Measurements from ENCODE around the gene KRTAP4-8. TPM values are rescaled to one million over a fixed set of nuclear protein-coding genes. Genes with fewer than 3 reads are reported as not detected.
"Not testable (repeated sequence)": the region's sequence is repeated elsewhere in the genome, so short reads cannot be mapped to it uniquely, and the experiment has no call there.

The KRTAP4-8 gene
- total RNA-seq, 2 donors from 2014 or later, result not detected

DNA sequence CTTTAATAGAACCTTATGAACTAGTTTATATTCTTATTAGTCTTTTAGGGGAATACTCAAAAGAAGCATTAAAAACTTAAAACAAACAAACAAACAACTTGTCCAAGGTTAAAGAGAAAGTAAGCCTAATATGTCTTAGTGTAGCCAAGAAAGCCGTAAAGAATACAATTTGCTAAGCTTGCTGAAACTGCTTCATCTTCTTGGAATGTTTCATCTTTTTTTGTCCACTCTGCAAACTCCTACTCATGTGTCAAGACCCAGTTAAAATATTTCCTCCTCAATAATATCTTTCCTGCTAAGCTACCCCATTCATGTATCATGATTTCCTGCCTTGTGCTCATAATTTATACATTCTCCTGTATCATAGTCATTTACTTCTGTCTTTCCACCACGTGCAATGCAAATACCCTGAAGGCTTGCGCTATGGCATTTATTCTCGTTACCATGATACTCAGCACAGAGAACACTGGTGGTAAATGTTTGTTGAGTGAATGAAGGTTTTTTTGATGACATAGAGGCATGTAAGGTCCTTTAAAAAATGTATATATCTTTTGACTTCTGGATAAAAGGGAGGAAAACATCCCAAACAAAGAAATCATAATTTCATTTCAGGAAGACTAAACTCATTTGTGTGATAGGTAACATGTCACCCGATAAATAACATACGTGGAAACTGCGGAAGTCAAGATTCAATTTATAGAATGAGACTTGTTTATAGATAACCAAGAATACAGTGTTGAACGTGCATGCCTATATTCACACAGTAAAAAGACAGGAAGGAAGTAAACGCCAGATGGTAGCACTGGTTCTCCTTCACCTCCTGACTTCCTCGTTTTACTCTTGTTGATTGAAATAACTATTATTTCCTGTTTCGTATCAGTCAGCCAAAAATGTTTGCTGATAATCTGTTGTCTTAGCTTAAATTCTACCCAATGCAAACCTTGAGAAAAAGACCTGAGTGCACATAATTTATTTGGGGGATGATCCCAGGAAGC is 22.1 kb upstream of the KRTAP4-8 start:
- H3K4me3 Mint-ChIP-seq, result peak overlapping the region; percentile 63
- ATAC-seq (replicated peaks); H3K36me3 Mint-ChIP-seq (ENCODE audit: low read depth); H3K9me3 Mint-ChIP-seq; H3K27me3 Mint-ChIP-seq: not testable (repeated sequence)
- peak overlapping the region; percentile 83 for H3K27ac Mint-ChIP-seq
- peaks cover 24% of the 10 kb centered on the region for H3K4me1 Mint-ChIP-seq

DNA sequence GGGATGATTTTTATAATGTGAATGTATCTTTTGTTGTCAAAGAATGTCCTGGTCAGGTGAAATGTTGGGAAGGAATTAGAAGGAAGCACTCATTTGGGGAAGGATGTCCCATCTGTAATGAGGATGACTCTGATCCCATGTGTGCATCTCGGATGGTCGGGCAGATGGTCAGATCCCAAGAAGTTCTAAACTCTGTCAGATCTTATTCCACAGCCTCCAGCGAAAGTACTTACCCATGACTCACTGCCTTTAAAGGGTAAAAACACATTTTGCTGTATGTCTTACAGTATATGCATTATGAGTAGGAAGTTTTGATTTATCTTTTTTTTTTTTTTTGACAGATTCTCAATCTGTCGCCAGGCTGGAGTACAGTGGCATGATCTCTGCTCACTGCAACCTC is 20.8 kb upstream of the KRTAP4-8 start:
- peaks cover 8% of the 10 kb centered on the region for H3K27me3 Mint-ChIP-seq
- no peak overlapping the region for H3K4me3 Mint-ChIP-seq
- no peak overlapping the region for H3K27ac Mint-ChIP-seq
- peaks cover 19% of the 10 kb centered on the region for H3K4me1 Mint-ChIP-seq
- peaks cover 3% of the 10 kb centered on the region for H3K9me3 Mint-ChIP-seq
- H3K36me3 Mint-ChIP-seq (ENCODE audit: low read depth), result no peaks in the 10 kb centered on the region
- ATAC-seq (replicated peaks), result no peak

DNA sequence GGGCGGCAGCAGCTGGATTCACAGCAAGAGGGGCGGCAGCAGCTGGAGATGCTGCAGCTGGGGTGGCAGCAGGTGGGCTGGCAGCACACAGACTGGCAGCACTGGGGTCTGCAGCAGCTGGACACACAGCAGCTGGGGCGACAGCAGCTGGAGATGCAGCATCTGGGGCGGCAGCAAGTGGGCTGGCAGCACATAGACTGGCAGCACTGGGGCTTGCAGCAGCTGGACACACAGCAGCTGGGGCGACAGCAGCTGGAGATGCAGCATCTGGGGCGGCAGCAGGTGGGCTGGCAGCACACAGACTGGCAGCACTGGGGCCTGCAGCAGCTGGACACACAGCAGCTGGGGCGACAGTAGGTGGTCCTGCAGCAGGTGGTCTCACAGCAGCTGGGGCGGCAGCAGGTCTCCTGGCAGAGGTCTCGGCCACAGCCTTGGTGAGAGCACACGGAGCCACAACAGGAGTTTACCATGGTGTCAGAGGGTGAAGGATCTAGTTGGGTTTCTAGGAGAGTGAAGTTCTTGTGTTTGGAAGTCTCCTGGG is 20.0 kb upstream of the KRTAP4-8 start, which contains the start of gene KRTAP4-11:
Gene KRTAP4-11 (minus strand): TSS at position 528 of the 541 bp plus-strand sequence. CDS start 58 bp downstream, at position 470.
- not testable (repeated sequence) for H3K27ac Mint-ChIP-seq; H3K27me3 Mint-ChIP-seq; H3K4me3 Mint-ChIP-seq; H3K9me3 Mint-ChIP-seq; H3K36me3 Mint-ChIP-seq (ENCODE audit: low read depth); ATAC-seq (replicated peaks)
- peaks cover 12% of the 10 kb centered on the region for H3K4me1 Mint-ChIP-seq

DNA sequence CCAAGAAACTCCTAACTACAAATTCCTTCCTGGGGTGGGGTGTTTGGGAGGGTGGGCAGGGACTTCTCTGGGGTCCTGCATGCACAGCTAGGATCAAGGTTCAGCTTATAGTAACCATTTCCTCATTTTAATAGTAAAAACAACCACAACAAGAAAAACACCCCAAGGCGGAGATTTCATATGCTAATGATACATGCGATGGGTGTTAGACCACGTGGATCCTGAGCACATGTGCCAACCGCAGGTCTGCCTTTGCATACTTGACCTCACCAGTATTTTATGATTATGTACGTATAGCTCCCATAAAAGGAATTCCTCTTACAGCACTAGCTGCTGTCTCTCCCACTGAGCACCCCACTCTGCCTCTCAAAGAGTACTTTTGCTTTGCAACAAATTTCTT is 18.4 kb upstream of the KRTAP4-8 start:
- Mint-ChIP-seq H3K9me3 (no peaks in the 10 kb centered on the region), H3K4me3 (no peak overlapping the region), H3K36me3 (ENCODE audit: low read depth) (no peaks in the 10 kb centered on the region), H3K27ac (no peak overlapping the region), H3K4me1 (peaks cover 11% of the 10 kb centered on the region), H3K27me3 (peaks cover 8% of the 10 kb centered on the region)
- no peak for ATAC-seq (replicated peaks)

DNA sequence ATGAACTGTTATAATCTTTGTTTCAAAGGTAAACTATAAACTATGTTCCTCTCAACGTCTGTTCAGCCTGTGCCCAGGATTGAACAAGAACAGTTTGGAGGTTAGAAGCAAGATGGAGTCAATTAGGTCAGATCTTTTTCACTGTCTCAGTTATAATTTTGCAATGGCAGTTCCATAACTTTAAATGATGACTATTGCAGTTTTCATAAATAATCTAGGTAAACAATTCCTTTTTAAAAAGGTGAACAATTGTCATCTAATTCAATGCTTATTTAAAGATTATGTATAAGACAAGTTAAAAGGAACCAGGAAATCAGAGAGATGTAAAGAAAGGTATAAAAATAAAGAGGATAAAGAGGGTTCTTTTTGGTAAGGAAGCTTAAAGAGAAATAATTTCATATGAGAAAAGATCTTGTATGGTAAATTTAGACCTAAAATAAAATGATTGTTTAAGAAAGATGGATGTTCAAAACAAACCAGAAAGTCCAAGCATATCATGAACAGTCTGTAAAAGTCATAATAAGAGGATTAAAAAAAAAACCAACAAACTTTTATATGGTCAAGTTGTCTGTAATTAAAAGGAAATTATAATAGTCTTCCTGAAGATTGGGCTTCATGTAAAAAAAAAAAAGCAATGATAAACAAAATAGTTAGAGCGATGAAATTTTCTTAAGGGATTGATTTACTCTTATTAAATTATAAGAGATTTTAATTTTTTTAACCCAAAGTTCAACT is 13.4 kb upstream of the KRTAP4-8 start:
- H3K9me3 Mint-ChIP-seq, result no peaks in the 10 kb centered on the region
- H3K4me1 Mint-ChIP-seq, result no peaks in the 10 kb centered on the region
- H3K4me3 Mint-ChIP-seq, result no peak overlapping the region
- H3K27ac Mint-ChIP-seq, result no peak overlapping the region
- ATAC-seq (replicated peaks), result no peak
- H3K27me3 Mint-ChIP-seq, result peaks cover 3% of the 10 kb centered on the region
- H3K36me3 Mint-ChIP-seq (ENCODE audit: low read depth), result no peaks in the 10 kb centered on the region

DNA sequence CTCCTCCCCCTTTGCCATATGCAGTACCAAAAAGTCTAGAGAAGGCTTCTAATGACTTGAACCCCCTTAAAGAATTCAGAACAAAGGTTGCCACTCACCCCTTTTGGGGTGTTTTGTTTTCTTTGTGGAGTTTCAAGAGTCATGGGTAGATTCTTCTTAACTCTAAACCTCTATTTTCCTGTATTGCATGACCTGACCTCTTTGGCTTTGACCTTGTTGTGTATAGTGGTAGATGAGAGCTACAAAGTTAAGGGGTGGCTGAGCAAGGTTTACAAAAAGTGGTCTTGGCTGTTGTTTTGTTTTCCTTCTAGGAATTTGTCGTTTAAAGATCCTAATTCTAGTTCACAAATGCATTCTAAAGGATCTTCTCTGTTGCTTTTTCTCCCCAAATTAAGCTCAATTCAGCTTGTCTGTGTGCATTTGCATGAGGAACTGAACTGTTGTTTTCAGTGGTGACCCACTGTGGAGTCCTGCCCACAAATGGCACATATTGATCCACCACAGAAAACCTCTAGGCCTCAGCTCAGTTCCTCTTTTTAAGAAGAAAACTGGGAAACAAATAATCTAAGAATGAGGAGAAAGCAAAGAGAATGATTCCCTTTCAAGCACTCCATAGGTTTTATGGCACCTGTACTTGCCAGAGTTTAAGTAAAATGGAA is 10.9 kb upstream of the KRTAP4-8 start:
- H3K9me3 Mint-ChIP-seq; H3K4me1 Mint-ChIP-seq; H3K27ac Mint-ChIP-seq; ATAC-seq (replicated peaks); H3K27me3 Mint-ChIP-seq; H3K36me3 Mint-ChIP-seq (ENCODE audit: low read depth): not testable (repeated sequence)
- H3K4me3 Mint-ChIP-seq, result peak overlapping the region; percentile 27

DNA sequence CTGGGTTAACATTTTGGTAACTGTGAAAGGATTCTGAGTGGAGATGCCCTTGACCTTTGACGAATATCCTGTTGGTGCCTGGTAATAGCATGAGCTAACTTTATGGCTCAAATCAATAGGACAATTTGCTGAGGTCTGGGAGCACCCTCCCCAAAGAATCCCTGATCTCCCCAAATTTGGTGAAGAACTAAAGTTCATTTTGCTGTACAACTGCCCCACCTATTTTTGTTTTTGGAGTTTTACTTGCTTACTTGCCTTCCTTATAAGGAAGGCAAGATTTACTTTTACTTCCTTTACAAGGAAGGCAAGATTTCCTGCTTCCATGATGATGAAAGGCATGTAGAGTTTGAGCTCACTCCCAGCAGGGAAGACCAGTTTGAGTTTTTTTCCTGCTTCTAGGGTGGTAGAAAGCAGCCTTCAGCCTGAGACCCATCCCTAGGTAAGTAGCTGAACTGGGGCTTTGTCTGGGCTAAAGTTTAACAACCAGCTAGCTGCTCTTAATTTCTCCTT is 10.1 kb upstream of the KRTAP4-8 start:
- H3K4me1 Mint-ChIP-seq, result peaks cover 5% of the 10 kb centered on the region
- ATAC-seq (replicated peaks), result no peak
- H3K27me3 Mint-ChIP-seq, result no peaks in the 10 kb centered on the region
- no peak overlapping the region for H3K27ac Mint-ChIP-seq
- H3K36me3 Mint-ChIP-seq (ENCODE audit: low read depth), result no peaks in the 10 kb centered on the region
- H3K9me3 Mint-ChIP-seq, result no peaks in the 10 kb centered on the region
- H3K4me3 Mint-ChIP-seq, result peak overlapping the region; percentile 27

DNA sequence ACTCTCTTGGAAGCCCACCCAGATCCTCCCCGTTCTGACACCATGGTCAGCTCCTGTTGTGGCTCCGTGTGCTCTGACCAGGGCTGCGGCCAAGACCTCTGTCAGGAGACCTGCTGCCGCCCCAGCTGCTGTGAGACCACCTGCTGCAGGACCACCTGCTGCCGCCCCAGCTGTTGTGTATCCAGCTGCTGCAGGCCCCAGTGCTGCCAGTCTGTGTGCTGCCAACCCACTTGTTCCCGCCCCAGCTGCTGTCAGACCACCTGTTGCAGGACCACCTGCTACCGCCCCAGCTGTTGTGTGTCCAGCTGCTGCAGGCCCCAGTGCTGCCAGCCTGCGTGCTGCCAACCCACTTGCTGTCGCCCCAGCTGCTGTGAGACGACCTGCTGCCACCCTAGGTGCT is 7.4 kb upstream of the KRTAP4-8 start, which contains the start of gene KRTAP4-9:
Gene KRTAP4-9 (plus strand): TSS at position 43 of the 400 bp plus-strand sequence. CDS start 0 bp downstream, at position 43.
- not testable (repeated sequence) for H3K27ac Mint-ChIP-seq, H3K4me1 Mint-ChIP-seq, H3K4me3 Mint-ChIP-seq

DNA sequence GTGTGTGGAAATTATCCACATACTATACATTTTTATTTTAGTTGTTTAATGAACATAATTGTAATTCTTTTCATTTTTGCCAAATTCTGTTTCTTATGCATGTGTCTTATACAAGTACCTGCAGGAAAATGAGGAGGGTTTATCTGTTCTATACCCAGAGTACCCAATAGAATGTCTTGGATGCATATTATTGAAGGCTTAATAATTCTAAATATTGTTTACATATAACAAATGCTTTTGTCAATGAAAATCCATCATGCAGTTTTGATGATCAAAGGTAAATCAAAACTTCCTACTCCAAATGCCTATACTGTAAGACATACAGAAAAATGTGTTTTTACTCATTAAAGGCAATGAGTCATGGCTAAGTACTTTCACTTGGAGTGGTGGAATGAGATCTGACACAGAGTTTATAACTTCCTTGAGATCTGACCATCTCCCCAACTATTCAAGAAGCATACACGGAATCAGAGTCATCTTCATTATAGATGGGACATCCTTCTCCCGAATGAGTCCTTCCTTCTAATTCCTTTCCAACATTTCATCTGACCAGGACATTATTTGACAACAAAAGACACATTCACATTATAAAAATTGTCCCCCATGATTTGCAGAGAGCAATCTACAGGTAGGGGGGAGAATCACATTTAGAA is 6.6 kb upstream of the KRTAP4-8 start:
- not testable (repeated sequence) for H3K4me1 Mint-ChIP-seq; H3K4me3 Mint-ChIP-seq; H3K27me3 Mint-ChIP-seq; H3K9me3 Mint-ChIP-seq; H3K36me3 Mint-ChIP-seq (ENCODE audit: low read depth); H3K27ac Mint-ChIP-seq
- ATAC-seq (replicated peaks), result peak; percentile 73

More for the DNA sequence above, 7.4 kb upstream of the KRTAP4-8 start, which contains the start of gene KRTAP4-9:
- H3K36me3 Mint-ChIP-seq (ENCODE audit: low read depth); ATAC-seq (replicated peaks); H3K9me3 Mint-ChIP-seq; H3K27me3 Mint-ChIP-seq: not testable (repeated sequence)

DNA sequence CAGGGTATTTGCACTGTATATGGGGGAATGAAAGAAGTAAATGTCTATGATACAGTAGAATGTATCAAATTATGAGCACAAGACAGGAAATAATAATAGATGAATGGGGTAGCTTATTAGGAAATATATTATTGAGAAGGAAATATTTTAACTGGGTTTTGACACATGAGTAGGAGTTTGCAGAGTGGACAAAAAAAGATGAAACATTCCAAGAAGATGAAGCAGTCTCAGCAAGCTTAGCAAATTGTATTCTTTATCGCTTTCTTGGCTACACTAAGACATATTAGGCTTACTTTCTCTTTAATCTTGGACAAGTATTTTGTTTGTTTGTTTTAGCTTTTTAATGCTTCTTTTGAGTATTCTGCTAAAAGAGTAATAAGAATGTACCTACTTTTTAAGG is 6.0 kb upstream of the KRTAP4-8 start:
- no peaks in the 10 kb centered on the region for H3K9me3 Mint-ChIP-seq
- H3K4me3 Mint-ChIP-seq, result no peak overlapping the region
- H3K4me1 Mint-ChIP-seq, result peaks cover 5% of the 10 kb centered on the region
- no peaks in the 10 kb centered on the region for H3K27me3 Mint-ChIP-seq
- ATAC-seq (replicated peaks), result no peak
- H3K36me3 Mint-ChIP-seq (ENCODE audit: low read depth), result no peaks in the 10 kb centered on the region
- no peak overlapping the region for H3K27ac Mint-ChIP-seq

DNA sequence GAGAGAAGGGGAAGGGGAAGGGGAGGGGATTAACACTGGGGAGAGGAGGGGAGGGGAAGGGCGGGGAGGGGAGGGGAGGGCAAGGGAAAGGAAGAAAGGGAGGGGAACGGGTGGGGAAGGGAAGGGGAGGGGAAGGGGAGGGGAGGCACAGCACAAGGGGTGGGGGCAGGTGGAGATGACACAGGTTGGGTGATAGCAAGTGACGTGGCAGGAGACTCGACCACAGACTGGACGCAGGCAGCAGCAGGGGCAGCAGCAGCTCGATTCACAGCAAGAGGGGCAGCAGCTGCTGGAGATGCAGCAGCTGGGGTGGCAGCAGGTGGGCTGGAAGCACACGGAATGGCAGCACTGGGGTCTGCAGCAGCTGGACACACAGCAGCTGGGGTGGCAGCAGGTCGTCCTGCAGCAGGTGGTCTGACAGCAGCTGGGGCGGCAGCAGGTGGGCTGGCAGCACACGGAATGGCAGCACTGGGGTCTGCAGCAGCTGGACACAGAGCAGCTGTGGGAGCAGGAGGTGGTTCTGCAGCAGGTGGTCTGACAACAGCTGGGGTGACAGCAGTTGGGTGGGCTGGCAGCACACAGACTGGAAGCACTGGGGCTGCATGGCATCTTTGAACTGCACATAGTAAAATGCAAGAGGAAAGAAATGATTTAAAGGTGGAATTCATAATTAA is 3.8 kb upstream of the KRTAP4-8 start, which contains the start of gene KRTAP4-16:
Gene KRTAP4-16 (minus strand): TSS at position 624 of the 674 bp plus-strand sequence. CDS start 0 bp downstream, at position 624.
- H3K27me3 Mint-ChIP-seq, result peaks cover 11% of the 10 kb centered on the region
- H3K4me1 Mint-ChIP-seq, result peaks cover 5% of the 10 kb centered on the region

DNA sequence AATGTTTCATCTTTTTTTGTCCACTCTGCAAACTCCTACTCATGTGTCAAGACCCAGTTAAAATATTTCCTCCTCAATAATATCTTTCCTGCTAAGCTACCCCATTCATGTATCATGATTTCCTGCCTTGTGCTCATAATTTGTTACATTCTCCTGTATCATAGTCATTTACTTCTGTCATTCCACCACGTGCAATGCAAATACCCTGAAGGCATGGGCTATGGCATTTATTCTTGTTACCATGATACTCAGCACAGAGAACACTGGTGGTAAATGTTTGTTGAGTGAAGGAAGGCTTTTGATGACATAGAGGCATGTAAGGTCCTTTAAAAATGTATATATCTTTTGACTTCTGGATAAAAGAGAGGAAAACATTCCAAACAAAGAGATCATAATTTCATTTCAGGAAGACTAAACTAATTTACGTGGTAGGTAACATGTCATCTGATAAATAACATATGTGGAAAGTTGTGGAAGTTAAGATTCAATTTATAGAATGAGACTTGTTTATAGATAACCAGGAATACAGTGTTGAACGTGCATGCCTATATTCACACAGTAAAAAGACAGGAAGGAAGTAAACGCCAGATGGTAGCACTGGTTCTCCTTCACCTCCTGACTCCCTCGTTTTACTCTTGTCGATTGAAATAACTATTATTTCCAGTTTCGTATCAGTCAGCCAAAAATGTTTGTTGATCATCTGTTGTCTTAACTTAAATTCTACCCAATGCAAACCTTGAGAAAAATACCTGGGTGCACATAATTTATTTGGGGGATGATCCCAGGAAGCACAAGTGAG is 1.9 kb upstream of the KRTAP4-8 start:
- H3K4me3 Mint-ChIP-seq; H3K36me3 Mint-ChIP-seq (ENCODE audit: low read depth); H3K27ac Mint-ChIP-seq; H3K4me1 Mint-ChIP-seq; H3K9me3 Mint-ChIP-seq; ATAC-seq (replicated peaks): not testable (repeated sequence)
- peaks cover 15% of the 10 kb centered on the region for H3K27me3 Mint-ChIP-seq

More for the DNA sequence above, 3.8 kb upstream of the KRTAP4-8 start, which contains the start of gene KRTAP4-16:
- Mint-ChIP-seq H3K36me3 (ENCODE audit: low read depth) (no peaks in the 10 kb centered on the region), H3K4me3 (no peak within 1 kb of the TSS), H3K27ac (no peak within 1 kb of the TSS), H3K9me3 (no peaks in the 10 kb centered on the region)
- no peak for ATAC-seq (replicated peaks)
